ENCODE results near the gene TCEAL6.
"Not testable (repeated sequence)": the region's sequence is repeated elsewhere in the genome, so short reads cannot be mapped to it uniquely, and the experiment has no call there.

- not testable (repeated sequence) for TF ChIP-seq CTCF, EP300, POLR2AphosphoS5 (IDR thresholded peaks at IDR 0.05)
These were observed 650 bp downstream of the TCEAL6 start for GRCh38 chrX:102141631-102142030.
